GM18951 (cell line): ENCODE data around the gene BRD9.
"Not testable (repeated sequence)": the region's sequence is repeated elsewhere in the genome, so short reads cannot be mapped to it uniquely, and the experiment has no call there.

Source experiments
- POLR2A ChIP-seq: IDR thresholded peaks from 4 replicates; pipeline ENCODE4 v1.6.1; 2011; ENCODE audit warnings: mild to moderate bottlenecking; ENCODE audit not compliant: insufficient read length, insufficient read depth; ENCODE audit errors: extremely low read depth
- in situ Hi-C: fragments of 300-500 bp; cut with MboI; formaldehyde crosslinking; loops from one replicate; pipeline ENCODE4 v1.12.0; 2022; ENCODE audit warnings: low sequenced_read_pairs, mixed read lengths, inconsistent platforms; ENCODE audit not compliant: unreplicated experiment

BRD9 gene

DNA sequence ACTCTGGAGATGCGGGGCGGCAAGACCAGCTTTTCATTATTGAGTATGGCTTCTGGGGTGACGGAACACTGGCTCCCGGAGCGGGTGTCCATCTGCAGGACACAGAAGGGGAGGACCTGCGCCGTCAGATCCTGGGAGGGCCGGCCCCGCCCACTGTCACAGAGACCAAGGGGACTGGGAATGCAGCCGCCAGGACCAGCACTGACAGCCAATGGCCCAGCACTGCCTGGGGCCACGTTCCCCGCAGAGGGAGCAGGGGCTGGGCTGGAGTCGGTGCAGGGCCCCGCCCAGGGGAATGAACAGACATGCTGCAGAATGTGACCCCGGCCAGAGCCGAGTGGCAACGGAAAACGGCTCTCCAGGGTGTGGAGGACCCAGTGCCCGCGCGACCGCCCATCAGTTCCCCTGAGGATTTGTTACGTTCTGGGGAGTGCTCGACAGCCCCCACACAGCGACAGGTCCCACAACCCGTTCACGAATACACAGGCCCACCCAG is 42.0 kb downstream of the BRD9 start, which contains the start of gene ZDHHC11:
ZDHHC11 (minus strand) TSS at position 476 of the 496 bp plus-strand sequence; CDS start at position 92, 384 bp downstream.
- no peak for TF ChIP-seq POLR2A
- in situ Hi-C loops = no loop called here

DNA sequence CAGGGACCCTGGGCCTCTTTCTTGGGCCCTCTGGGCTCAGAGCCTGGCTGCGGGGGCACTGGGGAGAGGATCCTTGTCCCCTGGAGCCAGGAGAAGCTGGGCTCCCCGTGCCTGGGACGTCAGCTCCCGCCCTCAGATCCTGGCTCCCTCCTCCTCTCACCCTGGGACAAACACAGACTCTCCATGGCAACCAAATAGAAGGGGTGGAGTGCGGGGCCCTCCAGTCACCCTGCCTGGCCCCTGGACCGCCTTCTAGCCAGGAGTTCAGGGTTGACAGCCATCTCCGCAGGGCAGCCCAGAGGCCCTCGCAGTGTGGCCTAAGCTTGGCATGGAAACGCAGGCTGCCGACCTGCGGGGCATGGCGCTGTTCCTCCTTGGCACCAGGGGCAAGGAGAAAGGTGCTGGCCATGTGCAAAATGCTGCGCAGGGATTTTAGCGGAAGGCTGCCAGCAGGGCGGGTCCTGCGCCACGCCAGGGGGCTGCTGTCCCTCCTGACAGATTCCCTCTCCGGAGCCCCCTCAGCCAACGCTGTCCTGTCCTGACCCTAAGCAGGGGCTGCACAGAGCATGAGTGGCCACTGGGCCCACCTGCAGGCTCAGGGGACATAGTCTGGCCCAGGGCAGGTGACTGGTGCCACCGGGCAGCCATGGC is 42.8 kb downstream of the BRD9 start:
- no peak for TF ChIP-seq POLR2A
- in situ Hi-C loops = no loop called here

GRCh38 chr5:848671-849111 is 43.9 kb downstream of the BRD9 start:
- no peak for TF ChIP-seq POLR2A
- in situ Hi-C loops = no loop called here

DNA sequence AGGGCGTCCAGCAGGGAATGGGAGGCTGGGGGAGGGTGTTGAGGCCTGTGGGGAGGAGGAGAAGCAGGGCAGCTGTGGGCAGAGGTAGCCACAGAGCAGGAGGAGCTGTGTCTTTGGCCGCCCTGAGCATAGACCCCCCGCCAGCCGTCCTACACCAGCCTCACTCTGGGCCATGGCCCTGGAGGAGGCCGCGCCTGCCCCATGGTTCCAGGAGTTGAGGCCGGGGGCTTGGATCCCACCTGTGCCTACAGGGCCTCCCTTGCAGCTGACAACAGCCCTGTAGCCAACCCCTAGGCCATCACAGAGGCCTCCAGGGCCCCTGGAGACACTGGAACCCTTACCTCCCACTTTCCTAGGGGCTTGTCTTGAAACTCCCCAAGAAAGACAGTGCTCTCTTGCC is 44.9 kb downstream of the BRD9 start:
- in situ Hi-C loops = not testable (repeated sequence)

- in situ Hi-C loops = not testable (repeated sequence)
Measured at GRCh38 chr5:847212-847611, 45.4 kb downstream of the BRD9 start.

DNA sequence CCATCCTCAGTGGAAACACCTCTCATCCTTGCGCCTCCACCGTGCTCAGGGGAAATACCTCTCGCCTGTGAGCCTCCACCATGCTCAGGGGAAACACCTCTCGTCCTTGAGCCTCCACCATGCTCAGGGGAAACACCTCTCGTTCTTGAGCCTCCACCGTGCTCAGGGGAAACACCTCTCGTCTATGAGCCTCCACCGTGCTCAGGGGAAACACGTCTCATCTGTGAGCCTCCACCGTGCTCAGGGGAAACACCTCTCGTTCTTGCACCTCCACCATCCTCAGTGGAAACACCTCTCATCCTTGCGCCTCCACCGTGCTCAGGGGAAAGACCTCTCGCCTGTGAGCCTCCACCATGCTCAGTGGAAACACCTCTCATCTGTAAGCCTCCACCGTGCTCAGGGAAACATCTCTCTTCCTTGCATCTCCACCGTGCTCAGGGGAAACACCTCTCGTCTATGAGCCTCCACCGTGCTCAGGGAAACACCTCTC is 46.0 kb downstream of the BRD9 start:
- in situ Hi-C loops = not testable (repeated sequence)

DNA sequence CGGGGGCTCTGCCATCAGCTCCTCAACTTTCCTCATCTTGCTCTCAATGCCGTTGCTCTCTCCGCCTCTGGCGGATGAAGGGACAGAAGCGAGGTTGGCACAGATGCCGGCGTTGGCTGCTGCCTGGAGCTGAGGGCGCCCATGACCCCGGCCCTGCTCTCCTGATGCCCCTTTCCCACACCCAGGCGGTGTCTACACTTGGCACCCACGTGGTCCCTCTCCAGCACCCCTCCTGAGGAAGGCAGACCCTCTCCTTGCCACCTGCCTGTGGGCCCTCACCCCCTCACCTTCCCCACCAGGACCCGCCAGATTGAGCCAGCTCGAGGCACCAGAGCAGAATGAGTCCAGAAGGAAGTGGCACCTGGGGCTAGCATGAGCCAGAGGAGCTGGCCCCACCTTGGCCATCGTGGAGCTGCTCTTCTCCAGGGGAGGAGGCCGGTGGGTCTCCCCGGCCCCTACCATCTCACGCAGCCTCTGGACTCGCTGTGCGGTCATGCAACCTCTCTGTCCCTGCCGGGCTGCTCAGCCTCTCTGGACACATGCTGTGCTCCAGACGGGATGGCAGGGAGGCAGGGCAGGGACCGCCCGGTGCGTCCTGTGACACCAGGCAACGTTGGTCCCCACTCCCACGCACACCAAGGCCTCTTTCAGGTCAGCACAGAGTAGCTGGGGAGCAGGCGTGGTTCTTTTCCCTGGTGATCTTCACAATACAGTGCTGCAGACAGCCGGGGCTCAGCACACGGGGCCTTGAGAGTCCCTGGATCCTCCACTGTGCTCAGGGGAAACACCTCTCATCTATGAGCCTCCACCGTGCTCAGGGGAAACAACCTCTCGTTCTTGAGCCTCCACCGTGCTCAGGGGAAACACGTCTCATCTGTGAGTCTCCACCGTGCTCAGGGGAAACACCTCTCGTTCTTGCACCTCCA is 46.7 kb downstream of the BRD9 start:
- in situ Hi-C loops = not testable (repeated sequence)

- in situ Hi-C loops = not testable (repeated sequence)
Measured at GRCh38 chr5:845031-845675, 47.4 kb downstream of the BRD9 start.

- in situ Hi-C loops = not testable (repeated sequence)
Measured at GRCh38 chr5:844426-844825, 48.2 kb downstream of the BRD9 start.

DNA sequence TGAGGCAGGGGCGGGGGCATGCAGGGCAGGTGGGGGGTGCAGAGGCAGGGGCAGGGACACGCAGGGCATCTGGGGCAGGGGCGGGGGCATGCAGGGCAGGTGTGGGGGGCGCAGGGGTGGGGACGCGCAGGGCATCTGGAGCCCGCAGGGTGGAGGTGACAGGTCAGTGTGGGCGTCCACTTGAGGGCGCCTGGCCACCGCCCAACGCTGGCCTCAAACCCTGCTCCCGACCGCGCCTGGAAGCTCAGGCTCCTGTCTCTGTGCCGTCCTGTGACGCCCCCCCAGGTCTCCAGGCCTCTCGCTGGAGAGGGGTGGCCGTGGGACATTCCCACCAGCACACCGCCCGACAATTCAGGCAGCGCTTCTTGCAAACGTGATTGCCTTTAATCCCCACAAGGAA is 48.7 kb downstream of the BRD9 start:
- in situ Hi-C loops = not testable (repeated sequence)

GRCh38 chr5:843371-843770 is 49.2 kb downstream of the BRD9 start:
- in situ Hi-C loops = not testable (repeated sequence)

GRCh38 chr5:842402-843221 is 50.0 kb downstream of the BRD9 start:
- in situ Hi-C loops = not testable (repeated sequence)

GRCh38 chr5:841531-842401 is 50.8 kb downstream of the BRD9 start:
- in situ Hi-C loops = not testable (repeated sequence)

DNA sequence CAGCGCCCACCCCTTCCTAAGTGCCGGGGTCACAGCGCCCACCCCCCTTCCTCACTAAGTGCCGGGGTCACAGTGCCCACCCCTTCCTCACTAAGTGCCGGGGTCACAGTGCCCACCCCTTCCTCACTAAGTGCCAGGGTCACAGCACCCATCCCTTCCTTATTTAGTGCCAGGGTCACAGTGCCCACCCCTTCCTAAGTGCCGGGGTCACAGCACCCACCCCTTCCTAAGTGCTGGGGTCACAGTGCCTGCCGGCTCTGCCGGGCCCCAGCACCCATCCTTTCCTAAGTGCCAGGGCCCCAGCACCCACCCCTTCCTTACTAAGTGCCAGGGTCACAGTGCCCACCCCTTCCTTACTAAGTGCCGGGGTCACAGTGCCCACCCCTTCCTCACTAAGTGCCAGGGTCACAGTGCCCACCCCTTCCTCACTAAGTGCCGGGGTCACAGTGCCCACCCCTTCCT is 51.6 kb downstream of the BRD9 start:
- in situ Hi-C loops = not testable (repeated sequence)

DNA sequence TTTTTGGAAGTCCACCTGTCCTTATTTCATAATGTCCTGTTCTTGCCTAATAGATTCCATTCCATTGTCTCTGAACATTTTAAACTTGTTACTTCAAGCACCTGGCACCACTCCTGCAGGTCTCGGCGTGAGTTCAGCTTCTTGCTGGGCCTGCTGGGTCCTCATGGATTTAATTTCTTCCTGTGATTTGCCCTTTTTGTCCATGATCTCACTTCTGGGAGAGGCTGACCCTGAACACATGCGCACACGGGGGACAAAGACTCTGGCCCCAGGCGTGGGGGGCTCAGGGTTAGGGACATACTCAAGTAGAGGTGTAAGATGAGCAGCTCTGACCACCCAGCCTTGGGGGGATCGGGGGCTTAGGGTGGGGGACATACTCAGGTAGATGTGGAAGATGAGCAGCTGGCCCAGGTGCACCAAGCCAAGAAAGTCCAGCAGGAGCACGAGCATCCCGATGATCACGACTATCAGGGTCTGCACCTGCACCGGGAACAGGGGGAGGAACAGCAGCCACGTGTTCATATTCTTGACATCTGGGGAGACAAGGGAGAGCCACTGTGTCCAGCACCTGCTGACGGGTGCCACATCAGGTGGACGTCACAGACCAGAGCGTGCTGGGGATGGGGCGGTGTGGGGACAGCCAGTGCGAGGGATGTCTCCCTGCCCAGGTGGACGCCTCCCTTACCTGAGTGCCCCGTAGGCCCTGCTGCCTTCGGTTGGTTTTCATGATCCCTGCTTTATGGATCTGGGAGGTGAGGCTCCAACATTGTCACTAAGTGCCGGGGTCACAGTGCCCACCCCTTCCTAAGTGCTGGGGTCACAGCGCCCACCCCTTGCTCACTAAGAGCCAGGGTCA is 52.3 kb downstream of the BRD9 start:
- in situ Hi-C loops = not testable (repeated sequence)

DNA sequence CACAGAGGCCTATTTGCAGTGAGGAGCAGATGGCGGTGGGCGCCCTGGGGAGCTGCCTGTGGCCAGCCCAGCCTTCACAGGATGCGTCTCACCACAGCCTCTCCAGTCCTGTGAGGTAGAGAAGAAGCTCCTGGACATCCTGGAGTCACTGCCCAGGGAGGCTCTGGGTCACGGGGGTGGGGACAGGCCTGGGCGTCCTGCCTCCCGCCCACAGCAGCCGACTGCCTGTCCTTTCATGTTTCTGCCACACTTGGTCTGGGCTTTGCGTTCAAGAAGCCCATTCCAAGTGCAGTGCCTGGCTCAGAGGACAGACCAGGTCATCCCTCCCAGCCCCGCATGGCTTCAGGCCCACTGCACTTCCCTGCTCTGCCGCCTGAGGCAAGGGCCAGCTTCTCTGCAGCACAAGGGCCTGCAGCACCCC is 54.2 kb downstream of the BRD9 start:
- in situ Hi-C loops = not testable (repeated sequence)

DNA sequence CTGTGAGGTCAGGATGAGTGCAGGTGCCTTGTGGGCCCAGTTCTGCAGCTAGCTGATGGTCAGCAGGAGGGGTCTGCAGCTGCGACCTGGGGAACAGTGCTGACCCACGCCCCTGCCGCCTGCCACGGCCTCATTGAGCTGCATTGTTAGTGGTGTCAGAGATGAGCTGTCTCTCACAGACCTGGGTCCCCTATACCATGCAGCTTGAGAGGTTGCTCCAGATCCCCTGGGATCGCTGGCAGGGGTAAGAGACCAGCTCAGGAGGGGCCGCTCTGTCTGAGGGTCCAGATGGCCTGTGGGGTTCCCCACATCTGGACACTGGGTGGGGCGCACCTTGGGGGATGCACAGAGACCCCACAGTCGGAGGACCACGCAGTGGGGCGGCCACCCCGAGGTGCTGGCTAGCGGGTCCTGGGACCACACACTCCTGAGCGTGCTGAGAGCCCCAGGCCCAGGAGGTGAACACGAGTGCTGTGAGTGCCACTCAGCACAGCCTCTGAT is 54.9 kb downstream of the BRD9 start:
- in situ Hi-C loops = not testable (repeated sequence)
